HFFc6 (cell line): Measurements from ENCODE around the gene NSF. TPM values are rescaled to one million over a fixed set of nuclear protein-coding genes. Genes with fewer than 3 reads are reported as not detected.

Experiments
- DNase-seq: peaks from one replicate; pipeline ENCODE4 v3.0.0-alpha.2; 2018
- H3K27ac Mint-ChIP-seq: 2 replicates; pipeline ENCODE4 v1.8.0; 2020; ENCODE audit warnings: mild to moderate bottlenecking, mixed read lengths
- H3K27me3 Mint-ChIP-seq: 2 replicates; pipeline ENCODE4 v1.8.0; 2021; ENCODE audit warnings: mild to moderate bottlenecking, moderate library complexity, mixed read lengths; ENCODE audit not compliant: insufficient read depth
- H3K36me3 Mint-ChIP-seq: 2 replicates; pipeline ENCODE4 v1.8.0; 2021; ENCODE audit warnings: low read depth, mixed read lengths
- H3K4me1 Mint-ChIP-seq: 2 replicates; pipeline ENCODE4 v1.8.0; 2020; ENCODE audit warnings: low read depth, mixed read lengths
- H3K4me3 Mint-ChIP-seq: 2 replicates; pipeline ENCODE4 v1.8.0; 2020; ENCODE audit warnings: mild to moderate bottlenecking, moderate library complexity, mixed read lengths
- H3K9me3 Mint-ChIP-seq: 2 replicates; pipeline ENCODE4 v1.8.0; 2020; ENCODE audit warnings: mild to moderate bottlenecking, mixed read lengths
- CTCF ChIP-seq: fragments of 200-600 bp; sonication (generic); IDR thresholded peaks from 2 replicates; pipeline ENCODE4 v1.5.0; 2021; ENCODE audit warnings: antibody characterized with exemption, mild to moderate bottlenecking
- total RNA-seq, 6 experiments: library from RNA; stranded (reverse); fragmentation: NEBNext Ultra II Directional; extraction: Animal tissue kit (Norgen Biotek cat#: 25700); gene quantifications; 2 replicates in 1 of 6; 3 replicates in 5 of 6; pipeline ENCODE4 v1.2.3, GENCODE V29; 2021

Gene NSF
- total RNA-seq, 6 experiments from 2014 or later = 87.7 to 118 (median 113) TPM

- H3K27me3 Mint-ChIP-seq = no peaks in the 10 kb centered on the region
- peak overlapping the region; percentile 80 for H3K4me3 Mint-ChIP-seq
- peaks cover 28% of the 10 kb centered on the region for H3K4me1 Mint-ChIP-seq
- no peaks in the 10 kb centered on the region for H3K9me3 Mint-ChIP-seq
- peak overlapping the region; percentile 83 for H3K27ac Mint-ChIP-seq
- H3K36me3 Mint-ChIP-seq = no peaks in the 10 kb centered on the region; the same call in 1 of the 2 replicates
- DNase-seq = no peak
- TF ChIP-seq CTCF = no peak
These were observed 180.0 kb downstream of the NSF start for GRCh38 chr17:46770439-46770817.

- no peaks in the 10 kb centered on the region for H3K27me3 Mint-ChIP-seq
- H3K4me1 Mint-ChIP-seq = peaks cover 23% of the 10 kb centered on the region
- H3K27ac Mint-ChIP-seq = peak overlapping the region; percentile 83
- peak; percentile 45 for DNase-seq
- peak; percentile 44; the same call in 1 of the 2 replicates for TF ChIP-seq CTCF
- peak overlapping the region; percentile 80 for H3K4me3 Mint-ChIP-seq
- H3K36me3 Mint-ChIP-seq = no peaks in the 10 kb centered on the region
- no peaks in the 10 kb centered on the region for H3K9me3 Mint-ChIP-seq
These were observed 180.5 kb downstream of the NSF start for GRCh38 chr17:46770818-46771560.

- H3K9me3 Mint-ChIP-seq = no peaks in the 10 kb centered on the region
- H3K4me3 Mint-ChIP-seq = peak overlapping the region; percentile 78
- peaks cover 23% of the 10 kb centered on the region for H3K4me1 Mint-ChIP-seq
- peak overlapping the region; percentile 77 for H3K27ac Mint-ChIP-seq
- TF ChIP-seq CTCF = no peak
- H3K36me3 Mint-ChIP-seq = no peaks in the 10 kb centered on the region
- no peaks in the 10 kb centered on the region for H3K27me3 Mint-ChIP-seq
- DNase-seq = no peak
These were observed 181.3 kb downstream of the NSF start for GRCh38 chr17:46771561-46772474.

GRCh38 chr17:46772475-46773220, 182.2 kb downstream of the NSF start:
- TF ChIP-seq CTCF = no peak
- no peaks in the 10 kb centered on the region for H3K36me3 Mint-ChIP-seq
- H3K27ac Mint-ChIP-seq = peak overlapping the region; percentile 77
- H3K4me3 Mint-ChIP-seq = peak overlapping the region; percentile 78
- H3K4me1 Mint-ChIP-seq = peaks cover 20% of the 10 kb centered on the region
- no peaks in the 10 kb centered on the region for H3K9me3 Mint-ChIP-seq
- DNase-seq = no peak
- no peaks in the 10 kb centered on the region for H3K27me3 Mint-ChIP-seq

GRCh38 chr17:46773221-46773605, 182.7 kb downstream of the NSF start:
- Mint-ChIP-seq H3K4me1 (peaks cover 25% of the 10 kb centered on the region), H3K4me3 (no peak overlapping the region; the same call in 1 of the 2 replicates), H3K27ac (no peak overlapping the region), H3K36me3 (no peaks in the 10 kb centered on the region), H3K27me3 (no peaks in the 10 kb centered on the region), H3K9me3 (no peaks in the 10 kb centered on the region)
- TF ChIP-seq CTCF = no peak
- DNase-seq = no peak
